Measurements from ENCODE around the gene VAV3. TPM values are rescaled to one million over a fixed set of nuclear protein-coding genes. Genes with fewer than 3 reads are reported as not detected.
A peak's percentile ranks its signal among the peaks of the same experiment; 100 is the strongest.

The VAV3 gene
- total and polyA plus RNA-seq, 10 donors, result 10.5 to 63.0 (median 38.8) TPM

DNA sequence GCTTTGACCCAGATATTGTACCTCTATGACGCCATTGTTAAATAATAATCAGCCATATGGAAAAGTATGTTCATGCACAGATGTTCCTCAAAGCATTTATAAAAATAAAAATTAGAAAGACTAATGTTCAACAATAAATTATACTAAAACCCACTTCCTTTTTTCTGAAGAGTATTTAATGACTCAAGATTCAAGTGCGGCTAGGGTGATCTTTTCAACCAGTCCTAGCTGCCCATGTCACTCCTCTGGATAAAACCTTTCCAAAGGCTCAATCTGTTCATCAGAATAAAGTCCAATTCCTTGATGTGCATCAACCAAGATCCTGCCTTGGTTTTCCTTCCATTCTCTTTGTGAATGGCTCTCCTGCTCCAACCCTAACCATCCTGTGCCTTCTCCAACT lies 292.0 kb downstream of the VAV3 start:
- intact Hi-C loops (cut with DNase I; ENCODE audit: low total_unique reads), result no loop called here
- Histone ChIP-seq H3K4me3 (no peak overlapping the region), H3K36me3 (peaks cover 0 to 40% (median 2%) of the 10 kb centered on the region in 6 donors), H3K27ac (no peak overlapping the region), H3K4me1 (no peaks in the 10 kb centered on the region), H3K27me3 (replicated peaks in 1 of 7) (no peaks in the 10 kb centered on the region), H3K9me3 (peaks cover 0 to 21% (median 13%) of the 10 kb centered on the region in 8 donors)
- no peak for DNase-seq
- TF ChIP-seq POLR2AphosphoS5 (IDR thresholded peaks at IDR 0.05), result no peak
- TF ChIP-seq POLR2A (IDR thresholded peaks at IDR 0.05), result no peak
- TF ChIP-seq, protein P1, sequence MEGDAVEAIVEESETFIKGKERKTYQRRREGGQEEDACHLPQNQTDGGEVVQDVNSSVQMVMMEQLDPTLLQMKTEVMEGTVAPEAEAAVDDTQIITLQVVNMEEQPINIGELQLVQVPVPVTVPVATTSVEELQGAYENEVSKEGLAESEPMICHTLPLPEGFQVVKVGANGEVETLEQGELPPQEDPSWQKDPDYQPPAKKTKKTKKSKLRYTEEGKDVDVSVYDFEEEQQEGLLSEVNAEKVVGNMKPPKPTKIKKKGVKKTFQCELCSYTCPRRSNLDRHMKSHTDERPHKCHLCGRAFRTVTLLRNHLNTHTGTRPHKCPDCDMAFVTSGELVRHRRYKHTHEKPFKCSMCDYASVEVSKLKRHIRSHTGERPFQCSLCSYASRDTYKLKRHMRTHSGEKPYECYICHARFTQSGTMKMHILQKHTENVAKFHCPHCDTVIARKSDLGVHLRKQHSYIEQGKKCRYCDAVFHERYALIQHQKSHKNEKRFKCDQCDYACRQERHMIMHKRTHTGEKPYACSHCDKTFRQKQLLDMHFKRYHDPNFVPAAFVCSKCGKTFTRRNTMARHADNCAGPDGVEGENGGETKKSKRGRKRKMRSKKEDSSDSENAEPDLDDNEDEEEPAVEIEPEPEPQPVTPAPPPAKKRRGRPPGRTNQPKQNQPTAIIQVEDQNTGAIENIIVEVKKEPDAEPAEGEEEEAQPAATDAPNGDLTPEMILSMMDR (IDR thresholded peaks at IDR 0.05 in 8 of 11, conservative IDR thresholded peaks at IDR 0.05 in 3 of 11), result no peak
- WGBS, 5 donors, result 71 to 85% (median 83%) methylated on average over 2 of the region's 2 CpGs

GRCh38 chr1:107670397-107671040 lies 294.5 kb downstream of the VAV3 start:
- no peak overlapping the region for H3K27ac ChIP-seq
- 81 to 90% (median 83%) methylated on average over 5 of the region's 5 CpGs for WGBS, 5 donors

GRCh38 chr1:107669996-107670395 lies 295.0 kb downstream of the VAV3 start:
- 31 to 70% (median 38%) methylated on average over 1 of the region's 1 CpG for WGBS, 5 donors
- TF ChIP-seq POLR2A (IDR thresholded peaks at IDR 0.05) (no peak), POLR2AphosphoS5 (IDR thresholded peaks at IDR 0.05) (peak in 1 of 3 donors; percentile 13)
- TF ChIP-seq, protein P1 (IDR thresholded peaks at IDR 0.05 in 8 of 11, conservative IDR thresholded peaks at IDR 0.05 in 3 of 11), result no peak
- Histone ChIP-seq H3K36me3 (peaks cover 0 to 33% (median 5%) of the 10 kb centered on the region in 6 donors), H3K4me3 (no peak overlapping the region), H3K27ac (no peak overlapping the region), H3K27me3 (replicated peaks in 1 of 7) (no peaks in the 10 kb centered on the region), H3K9me3 (peaks cover 0 to 7% (median 5%) of the 10 kb centered on the region in 8 donors), H3K4me1 (no peaks in the 10 kb centered on the region)
- DNase-seq, result no peak
- intact Hi-C loops (cut with DNase I; ENCODE audit: low total_unique reads), result no loop called here

More at GRCh38 chr1:107670397-107671040, 294.5 kb downstream of the VAV3 start:
- TF ChIP-seq POLR2A (IDR thresholded peaks at IDR 0.05) (no peak), POLR2AphosphoS5 (IDR thresholded peaks at IDR 0.05) (no peak)
- TF ChIP-seq, protein P1 (IDR thresholded peaks at IDR 0.05 in 8 of 11, conservative IDR thresholded peaks at IDR 0.05 in 3 of 11), result no peak
- Histone ChIP-seq H3K4me3 (no peak overlapping the region), H3K36me3 (peaks cover 0 to 32% (median 3%) of the 10 kb centered on the region in 6 donors), H3K4me1 (no peaks in the 10 kb centered on the region), H3K9me3 (peaks cover 0 to 12% (median 10%) of the 10 kb centered on the region in 8 donors), H3K27me3 (replicated peaks in 1 of 7) (no peaks in the 10 kb centered on the region)
- DNase-seq, result no peak
- intact Hi-C loops (cut with DNase I; ENCODE audit: low total_unique reads), result no loop called here

DNA sequence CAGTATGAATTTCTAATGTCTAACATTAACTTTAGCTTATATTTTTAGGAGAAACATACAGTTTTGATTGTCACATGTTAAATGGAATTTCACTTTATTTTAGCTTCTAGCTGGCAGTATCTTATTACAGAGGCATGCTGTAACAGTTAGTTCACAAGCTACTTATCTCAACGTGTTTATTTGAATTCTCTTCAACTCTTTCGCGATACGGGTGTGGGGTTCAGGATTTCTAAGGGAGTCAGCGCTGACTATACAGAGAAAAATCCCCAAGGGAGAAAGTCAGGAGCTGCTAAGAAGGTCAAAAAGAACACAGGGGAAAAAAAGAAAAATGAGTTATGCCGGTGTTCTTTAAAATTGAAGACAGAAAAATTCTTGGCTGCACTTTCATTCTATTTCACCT lies 296.2 kb downstream of the VAV3 start:
- intact Hi-C loops (cut with DNase I; ENCODE audit: low total_unique reads), result no loop called here
- no peaks in the 10 kb centered on the region for H3K27me3 ChIP-seq (replicated peaks in 1 of 7)
- H3K9me3 ChIP-seq, result no peaks in the 10 kb centered on the region
- 84 to 95% (median 88%) methylated on average over 6 of the region's 6 CpGs for WGBS, 5 donors
- no peaks in the 10 kb centered on the region for H3K4me1 ChIP-seq
- no peak for TF ChIP-seq POLR2AphosphoS5 (IDR thresholded peaks at IDR 0.05)
- TF ChIP-seq, protein P1 (IDR thresholded peaks at IDR 0.05 in 8 of 11, conservative IDR thresholded peaks at IDR 0.05 in 3 of 11), result no peak
- no peak for TF ChIP-seq POLR2A (IDR thresholded peaks at IDR 0.05)
- H3K27ac ChIP-seq, result no peak overlapping the region
- peaks cover 0 to 32% (median 3%) of the 10 kb centered on the region in 6 donors for H3K36me3 ChIP-seq
- H3K4me3 ChIP-seq, result no peak overlapping the region
- no peak for DNase-seq

Measured in spleen (tissue), 11 donors.